Measurements from ENCODE around the gene GALNT2. TPM values are rescaled to one million over a fixed set of nuclear protein-coding genes. Genes with fewer than 3 reads are reported as not detected.

The GALNT2 gene
- total and polyA plus RNA-seq, 12 donors = 9.7 to 35.1 (median 25.8) TPM

DNA sequence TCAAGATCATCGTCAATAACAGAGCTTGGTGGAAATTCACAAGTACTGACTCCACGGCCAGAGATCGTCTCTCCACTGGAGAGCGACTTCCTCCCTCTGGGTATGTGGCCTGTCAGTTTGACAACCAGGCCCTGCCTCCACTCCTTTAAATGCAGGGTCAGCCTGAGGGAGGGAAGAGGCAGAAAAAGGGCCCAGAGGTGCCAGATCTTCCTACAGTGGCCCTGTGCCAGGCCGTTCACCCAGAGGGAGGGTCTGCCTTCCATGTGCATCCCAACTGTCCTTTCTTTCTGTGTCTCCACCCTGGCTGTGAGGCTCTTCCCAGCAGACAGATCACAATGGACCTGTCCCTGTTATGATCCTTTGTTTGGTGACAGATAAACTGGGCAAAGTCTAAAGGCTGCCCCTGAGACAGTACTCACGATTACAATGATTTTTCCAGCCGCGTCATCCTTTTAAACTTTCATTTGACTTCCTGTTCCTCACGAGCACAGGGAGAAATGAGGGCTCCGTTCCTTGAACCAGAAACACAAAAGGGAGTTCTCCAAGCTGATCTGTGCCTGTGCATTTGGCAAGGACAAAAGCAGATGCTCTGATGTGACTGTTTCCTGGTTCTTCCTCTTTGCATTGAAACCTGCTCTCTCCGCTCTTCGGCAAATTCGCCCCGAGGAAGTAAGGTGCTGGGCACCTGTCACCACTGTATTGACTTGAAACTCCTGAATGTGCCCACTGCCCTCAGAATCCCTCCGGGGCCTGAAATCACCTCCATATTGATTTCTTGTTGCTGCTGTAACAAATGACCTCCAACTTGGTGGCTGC lies 232.4 kb downstream of the GALNT2 start:
- ATAC-seq (no peak), DNase-seq (no peak)
- no peaks in the 10 kb centered on the region for H3K36me3 ChIP-seq
- intact Hi-C loops (cut with DNase I) = loop anchor here in 3 of 10 donors (10.0 kb wide), 3 partner anchors 85 to 745 kb away; partner anchors contain the start of gene ABCB10 (in 1 of the 3)
- peaks cover 0 to 15% (median 9%) of the 10 kb centered on the region in 9 donors for H3K4me1 ChIP-seq
- peaks cover 0 to 10% (median 0%) of the 10 kb centered on the region in 7 donors for H3K27me3 ChIP-seq
- H3K9me3 ChIP-seq = no peaks in the 10 kb centered on the region
- H3K27ac ChIP-seq = no peak overlapping the region
- TF ChIP-seq, protein P1, sequence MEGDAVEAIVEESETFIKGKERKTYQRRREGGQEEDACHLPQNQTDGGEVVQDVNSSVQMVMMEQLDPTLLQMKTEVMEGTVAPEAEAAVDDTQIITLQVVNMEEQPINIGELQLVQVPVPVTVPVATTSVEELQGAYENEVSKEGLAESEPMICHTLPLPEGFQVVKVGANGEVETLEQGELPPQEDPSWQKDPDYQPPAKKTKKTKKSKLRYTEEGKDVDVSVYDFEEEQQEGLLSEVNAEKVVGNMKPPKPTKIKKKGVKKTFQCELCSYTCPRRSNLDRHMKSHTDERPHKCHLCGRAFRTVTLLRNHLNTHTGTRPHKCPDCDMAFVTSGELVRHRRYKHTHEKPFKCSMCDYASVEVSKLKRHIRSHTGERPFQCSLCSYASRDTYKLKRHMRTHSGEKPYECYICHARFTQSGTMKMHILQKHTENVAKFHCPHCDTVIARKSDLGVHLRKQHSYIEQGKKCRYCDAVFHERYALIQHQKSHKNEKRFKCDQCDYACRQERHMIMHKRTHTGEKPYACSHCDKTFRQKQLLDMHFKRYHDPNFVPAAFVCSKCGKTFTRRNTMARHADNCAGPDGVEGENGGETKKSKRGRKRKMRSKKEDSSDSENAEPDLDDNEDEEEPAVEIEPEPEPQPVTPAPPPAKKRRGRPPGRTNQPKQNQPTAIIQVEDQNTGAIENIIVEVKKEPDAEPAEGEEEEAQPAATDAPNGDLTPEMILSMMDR (IDR thresholded peaks at IDR 0.05) = no peak
- H3K4me3 ChIP-seq = no peak overlapping the region
- 60 to 66% methylated on average over 15 of the region's 15 CpGs for WGBS, 2 donors

DNA sequence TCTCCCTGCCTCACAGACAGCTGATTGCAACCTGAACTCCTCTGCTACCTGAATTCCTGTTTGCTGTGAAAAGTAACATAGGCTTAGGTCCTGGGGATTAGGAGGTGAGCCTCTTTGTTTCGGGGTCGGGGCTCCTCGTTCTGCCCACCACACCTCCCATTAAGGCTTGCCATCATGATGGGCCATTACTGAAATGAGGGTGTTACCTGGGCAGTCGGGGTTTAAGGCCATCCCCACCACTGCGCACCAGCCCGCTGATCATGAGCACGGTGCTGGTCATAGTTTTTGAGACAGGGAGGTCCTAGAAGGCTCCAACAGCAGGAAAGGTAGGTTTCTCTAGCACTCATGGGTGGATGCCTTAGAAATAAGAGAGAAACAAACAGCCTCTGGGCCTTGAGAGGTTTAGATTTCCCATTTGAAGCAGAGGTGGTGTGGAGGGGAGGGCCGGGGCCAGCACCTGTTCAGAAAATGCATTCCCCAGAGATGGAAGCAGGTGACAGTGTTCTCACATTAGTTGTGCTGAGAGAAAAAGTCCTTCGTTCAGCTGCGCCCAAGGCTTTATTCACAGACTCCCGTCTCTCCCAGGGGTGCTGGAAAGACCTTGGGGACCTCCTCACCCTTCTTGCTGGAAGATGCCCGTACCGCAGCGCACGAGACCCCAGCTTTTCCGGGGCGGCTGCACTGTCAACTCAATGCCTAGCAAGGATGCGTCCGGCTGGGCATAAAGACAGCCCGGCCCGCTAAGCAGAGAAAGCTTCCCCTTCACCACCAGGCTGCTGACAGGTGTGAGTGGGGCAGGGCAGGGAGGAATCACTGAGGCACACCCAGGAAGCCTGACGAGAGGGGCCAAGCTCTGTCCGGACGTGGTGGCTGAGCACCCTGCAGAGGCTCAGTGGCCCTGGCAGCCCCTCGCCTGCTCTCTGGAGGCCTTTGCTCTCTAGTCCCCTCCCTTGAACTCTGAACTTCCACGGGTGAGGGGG lies 233.6 kb downstream of the GALNT2 start:
- intact Hi-C loops (cut with DNase I) = loop anchor here in 3 of 10 donors (10.0 kb wide), 3 partner anchors 86 to 746 kb away; partner anchors contain the start of gene ABCB10 (in 1 of the 3)
- Histone ChIP-seq H3K27ac (no peak overlapping the region), H3K4me3 (no peak overlapping the region), H3K27me3 (peaks cover 0 to 10% (median 0%) of the 10 kb centered on the region in 7 donors), H3K9me3 (no peaks in the 10 kb centered on the region), H3K4me1 (peaks cover 0 to 15% (median 9%) of the 10 kb centered on the region in 9 donors), H3K36me3 (no peaks in the 10 kb centered on the region)
- 79 to 82% methylated on average over 26 of the region's 26 CpGs for WGBS, 2 donors
- DNase-seq = no peak
- TF ChIP-seq, protein P1 (IDR thresholded peaks at IDR 0.05) = no peak
- peak in 2 of 8 donors; percentile 25 to 36 for ATAC-seq

DNA sequence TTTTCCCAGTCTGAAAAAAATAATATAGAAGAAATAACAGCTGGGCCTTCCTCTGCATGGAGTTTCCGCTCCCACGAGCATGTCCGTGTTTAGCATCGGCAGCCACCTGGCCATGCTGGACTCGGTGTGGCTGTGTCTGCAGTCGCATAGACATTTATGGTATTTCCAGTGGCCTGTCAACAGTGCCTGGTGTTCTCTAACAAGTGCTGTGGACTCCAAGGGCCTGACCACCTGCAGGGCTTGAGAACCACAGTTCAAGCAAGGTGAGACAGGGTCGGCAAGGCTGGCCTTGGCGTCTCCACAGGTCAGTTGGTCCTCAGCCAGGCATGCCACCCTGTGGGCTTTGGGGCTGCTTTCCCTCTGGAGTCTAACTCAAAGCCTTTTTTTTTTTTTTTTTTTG lies 234.3 kb downstream of the GALNT2 start:
- ATAC-seq (peak in 3 of 8 donors; percentile 33 to 58 (median 34)), DNase-seq (no peak)
- H3K36me3 ChIP-seq = no peaks in the 10 kb centered on the region
- no peak overlapping the region for H3K27ac ChIP-seq
- H3K4me3 ChIP-seq = no peak overlapping the region
- H3K4me1 ChIP-seq = peaks cover 0 to 15% (median 9%) of the 10 kb centered on the region in 9 donors
- H3K9me3 ChIP-seq = no peaks in the 10 kb centered on the region
- WGBS, 2 donors = 50 to 71% methylated on average over 8 of the region's 8 CpGs
- TF ChIP-seq, protein P1 (IDR thresholded peaks at IDR 0.05) = no peak
- intact Hi-C loops (cut with DNase I) = loop anchor here in 3 of 10 donors (10.0 kb wide), 3 partner anchors 87 to 747 kb away; partner anchors contain the start of gene ABCB10 (in 1 of the 3)
- H3K27me3 ChIP-seq = peaks cover 0 to 10% (median 0%) of the 10 kb centered on the region in 7 donors

DNA sequence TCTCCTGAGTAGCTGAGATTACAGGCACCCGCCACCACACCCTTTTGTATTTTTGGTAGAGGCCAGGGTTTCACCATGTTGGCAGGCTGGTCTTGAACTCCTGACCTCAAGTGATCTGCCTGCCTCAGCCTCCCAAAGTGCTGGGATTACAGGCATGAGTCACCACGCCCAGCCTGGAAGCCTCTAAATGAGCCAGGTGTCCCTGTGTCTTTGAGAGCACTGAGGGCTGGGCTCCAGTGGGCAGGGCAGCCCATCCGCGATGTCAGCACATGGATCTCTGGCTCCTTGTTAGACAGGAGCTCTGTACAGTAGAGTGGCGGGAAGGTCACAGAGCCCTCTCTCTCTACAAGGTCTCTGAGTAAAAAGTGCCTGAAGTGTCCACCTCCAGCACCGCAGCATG lies 234.8 kb downstream of the GALNT2 start:
- intact Hi-C loops (cut with DNase I) = loop anchor here in 3 of 10 donors (10.0 kb wide), 3 partner anchors 87 to 747 kb away; partner anchors contain the start of gene ABCB10 (in 1 of the 3)

More for the DNA sequence above, 234.8 kb downstream of the GALNT2 start:
- ATAC-seq (no peak), DNase-seq (no peak)
- Histone ChIP-seq H3K36me3 (no peaks in the 10 kb centered on the region), H3K4me1 (peaks cover 0 to 15% (median 9%) of the 10 kb centered on the region in 9 donors), H3K9me3 (no peaks in the 10 kb centered on the region), H3K4me3 (no peak overlapping the region), H3K27me3 (peaks cover 0 to 10% (median 0%) of the 10 kb centered on the region in 7 donors), H3K27ac (no peak overlapping the region)
- WGBS, 2 donors = 94 to 96% methylated on average over 6 of the region's 6 CpGs
- TF ChIP-seq, protein P1 (IDR thresholded peaks at IDR 0.05) = no peak

Data from heart right ventricle (tissue), 16 donors.